HL-60/S4 (cell line): ENCODE data around the gene MIEN1.

Experiments used
- in situ Hi-C: fragments of 300-500 bp; cut with MboI; formaldehyde crosslinking; loops from 2 replicates; pipeline ENCODE4 v1.14.3; 2022; ENCODE audit warnings: low sequenced_read_pairs

The MIEN1 gene

DNA sequence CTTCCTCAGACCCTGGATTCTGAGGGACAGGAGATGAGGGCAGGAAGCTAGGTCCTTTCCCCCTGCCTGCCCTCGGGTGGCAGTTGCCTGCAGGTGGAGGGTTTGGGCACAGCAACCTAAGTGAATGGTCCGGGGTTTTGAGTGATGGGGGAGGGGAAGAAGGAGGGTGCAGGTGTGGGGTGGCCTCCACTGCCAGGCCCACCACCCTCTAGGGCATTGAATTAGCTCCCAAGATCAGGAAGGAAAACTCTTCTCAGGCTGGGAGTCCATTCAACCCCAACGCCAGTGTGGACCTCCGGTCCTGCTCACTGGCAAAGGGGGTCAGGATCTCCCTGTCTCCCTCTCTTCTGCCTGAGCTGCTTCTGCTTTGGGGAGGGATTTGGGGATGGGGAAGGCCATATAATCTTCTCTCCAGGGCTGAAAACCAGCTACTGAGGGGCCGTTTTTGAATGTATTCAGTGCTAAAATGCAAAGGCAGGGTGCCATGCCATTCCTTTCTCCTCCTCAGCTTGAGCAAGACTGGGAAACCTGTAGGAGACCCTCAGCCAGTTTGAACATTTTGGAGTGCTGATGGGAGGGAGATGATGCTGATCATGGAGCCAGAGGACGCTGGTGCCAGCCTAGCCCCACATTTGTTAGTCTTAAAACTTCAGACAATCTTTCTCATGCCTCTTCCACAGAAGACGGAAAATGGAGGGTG lies 26.2 kb upstream of the MIEN1 start:
- in situ Hi-C loops, result loop anchor here (10.0 kb wide), 1 partner anchor 122 kb away; the partner anchor contains the start of gene STARD3

- in situ Hi-C loops, result loop anchor here (10.0 kb wide), 1 partner anchor 121 kb away; the partner anchor contains the start of gene STARD3
These were observed 25.4 kb upstream of the MIEN1 start for GRCh38 chr17:39755554-39756379.

GRCh38 chr17:39754958-39755553 lies 24.7 kb upstream of the MIEN1 start:
- in situ Hi-C loops, result loop anchor here (10.0 kb wide), 1 partner anchor 120 kb away; the partner anchor contains the start of gene STARD3

DNA sequence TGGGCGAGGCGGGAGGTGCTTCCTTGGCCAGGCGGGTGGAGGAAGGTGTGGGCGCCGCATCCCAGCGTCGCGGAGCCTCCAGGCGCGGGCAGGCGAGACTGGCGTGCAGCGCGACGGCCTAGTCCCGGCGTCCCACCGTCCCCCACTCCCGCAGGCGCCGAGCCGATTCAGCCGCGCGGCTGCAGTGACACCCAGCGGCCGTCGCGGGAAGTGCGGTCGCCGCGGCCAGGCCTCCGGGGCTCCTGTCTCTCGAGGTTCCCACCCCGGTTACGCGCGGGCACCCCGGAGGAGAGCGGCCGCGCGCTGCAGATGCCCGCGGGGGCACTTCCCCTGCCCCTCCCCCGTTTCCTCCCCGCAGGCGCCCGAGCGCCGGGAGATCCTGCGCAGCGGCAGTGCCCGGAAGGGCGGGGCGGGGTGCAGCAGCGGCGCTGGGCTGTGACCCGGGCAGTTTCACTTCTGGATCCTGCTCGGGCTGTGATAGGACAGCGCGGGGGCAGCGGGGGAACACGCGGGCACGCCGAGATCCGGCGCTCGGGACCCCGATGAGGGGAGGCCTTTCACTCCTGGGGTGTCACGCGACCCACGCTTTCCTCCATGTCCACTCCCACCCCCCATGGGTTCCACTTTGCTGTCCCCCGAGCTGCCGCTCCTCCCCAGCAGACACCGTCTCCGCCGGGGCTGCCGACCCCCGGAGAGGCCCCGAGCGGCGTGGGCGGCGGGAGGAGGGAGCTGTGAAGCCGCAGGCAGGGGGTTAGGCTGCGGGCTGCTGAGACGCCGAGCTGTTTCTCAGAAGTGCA lies 24.0 kb upstream of the MIEN1 start:
- in situ Hi-C loops, result loop anchor here (10.0 kb wide), 1 partner anchor 120 kb away; the partner anchor contains the start of gene STARD3

GRCh38 chr17:39753514-39754160 lies 23.3 kb upstream of the MIEN1 start:
- in situ Hi-C loops, result loop anchor here (10.0 kb wide), 1 partner anchor 119 kb away; the partner anchor contains the start of gene STARD3

DNA sequence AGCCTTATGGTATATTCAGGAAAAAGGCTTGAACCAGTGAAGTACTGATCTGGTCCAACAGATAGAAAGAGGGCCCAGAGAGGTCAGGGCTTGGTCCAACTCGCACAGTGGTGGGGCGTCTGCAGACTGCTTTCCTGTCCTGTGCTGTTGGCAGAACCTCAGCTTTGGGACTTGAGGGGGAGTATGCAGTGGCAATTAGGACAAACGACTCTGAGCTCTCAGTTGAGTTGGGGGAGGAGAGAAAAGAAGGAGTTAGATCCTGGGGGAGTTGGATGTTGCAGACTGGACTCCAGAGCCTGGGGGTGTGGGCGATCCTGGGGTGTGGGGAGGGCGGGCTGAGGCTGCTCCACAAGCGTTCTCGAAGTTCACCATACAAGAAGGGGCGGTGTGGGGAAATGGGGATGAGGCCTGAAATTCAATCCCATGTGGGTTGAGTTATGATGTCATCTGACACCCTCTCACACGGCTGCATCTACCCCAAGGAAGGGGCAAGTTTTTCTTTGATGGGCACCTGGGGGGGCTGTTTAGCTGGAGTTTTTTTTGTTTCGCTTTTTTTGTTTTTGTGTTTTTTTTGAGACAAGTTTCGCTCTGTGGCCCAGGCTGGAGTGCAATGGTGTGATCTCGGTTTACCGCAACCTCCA lies 22.0 kb upstream of the MIEN1 start:
- in situ Hi-C loops, result loop anchor here (10.0 kb wide), 1 partner anchor 118 kb away; the partner anchor contains the start of gene STARD3

- in situ Hi-C loops, result loop anchor here (10.0 kb wide), 1 partner anchor 117 kb away; the partner anchor contains the start of gene STARD3
These were observed 21.3 kb upstream of the MIEN1 start for GRCh38 chr17:39751637-39752036.

GRCh38 chr17:39751016-39751543 lies 20.7 kb upstream of the MIEN1 start:
- in situ Hi-C loops, result loop anchor here (10.0 kb wide), 1 partner anchor 116 kb away; the partner anchor contains the start of gene STARD3

GRCh38 chr17:39750131-39751015 lies 20.0 kb upstream of the MIEN1 start:
- in situ Hi-C loops, result loop anchor here (10.0 kb wide), 1 partner anchor 116 kb away; the partner anchor contains the start of gene STARD3

- in situ Hi-C loops, result loop anchor here (10.0 kb wide), 1 partner anchor 64 kb away; the partner anchor contains the start of gene PGAP3
These were observed 18.2 kb upstream of the MIEN1 start for GRCh38 chr17:39748444-39749034.

DNA sequence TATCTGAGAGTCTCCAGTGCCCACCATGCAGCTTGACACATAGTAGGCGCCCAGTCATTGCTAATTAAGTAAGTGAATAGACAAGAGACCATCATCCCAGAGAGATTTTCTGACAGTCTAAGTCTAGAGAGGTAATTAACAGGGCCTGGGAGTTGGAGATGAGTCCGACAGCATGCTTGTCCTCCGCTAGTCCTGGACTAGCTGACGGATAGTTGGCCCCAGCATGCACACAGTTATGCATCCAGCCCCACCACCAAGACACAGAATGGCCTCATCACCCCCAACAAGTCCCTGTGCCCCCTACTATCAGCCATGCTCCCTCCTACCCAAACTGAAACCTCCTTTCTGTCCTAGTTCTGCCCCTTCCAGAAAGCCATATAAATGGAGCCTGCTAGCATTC lies 17.4 kb upstream of the MIEN1 start:
- in situ Hi-C loops, result loop anchor here (10.0 kb wide), 1 partner anchor 63 kb away; the partner anchor contains the start of gene PGAP3

DNA sequence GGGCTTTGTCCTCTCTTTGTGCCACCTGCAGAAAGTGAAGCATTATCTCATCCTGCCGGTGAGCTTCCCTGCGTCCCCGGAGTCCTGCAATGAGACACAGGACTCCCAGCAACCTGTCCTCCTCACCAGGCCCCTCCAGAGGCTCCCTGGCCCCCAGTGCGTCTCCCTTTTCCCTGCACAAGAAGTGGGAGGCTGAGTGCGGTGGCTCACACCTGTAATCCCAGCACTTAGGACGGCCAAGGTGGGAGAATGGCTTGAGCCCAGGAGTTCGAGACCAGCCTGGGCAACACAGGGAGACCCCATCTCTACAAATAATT lies 15.8 kb upstream of the MIEN1 start:
- in situ Hi-C loops, result loop anchor here (10.0 kb wide), 1 partner anchor 61 kb away; the partner anchor contains the start of gene PGAP3

DNA sequence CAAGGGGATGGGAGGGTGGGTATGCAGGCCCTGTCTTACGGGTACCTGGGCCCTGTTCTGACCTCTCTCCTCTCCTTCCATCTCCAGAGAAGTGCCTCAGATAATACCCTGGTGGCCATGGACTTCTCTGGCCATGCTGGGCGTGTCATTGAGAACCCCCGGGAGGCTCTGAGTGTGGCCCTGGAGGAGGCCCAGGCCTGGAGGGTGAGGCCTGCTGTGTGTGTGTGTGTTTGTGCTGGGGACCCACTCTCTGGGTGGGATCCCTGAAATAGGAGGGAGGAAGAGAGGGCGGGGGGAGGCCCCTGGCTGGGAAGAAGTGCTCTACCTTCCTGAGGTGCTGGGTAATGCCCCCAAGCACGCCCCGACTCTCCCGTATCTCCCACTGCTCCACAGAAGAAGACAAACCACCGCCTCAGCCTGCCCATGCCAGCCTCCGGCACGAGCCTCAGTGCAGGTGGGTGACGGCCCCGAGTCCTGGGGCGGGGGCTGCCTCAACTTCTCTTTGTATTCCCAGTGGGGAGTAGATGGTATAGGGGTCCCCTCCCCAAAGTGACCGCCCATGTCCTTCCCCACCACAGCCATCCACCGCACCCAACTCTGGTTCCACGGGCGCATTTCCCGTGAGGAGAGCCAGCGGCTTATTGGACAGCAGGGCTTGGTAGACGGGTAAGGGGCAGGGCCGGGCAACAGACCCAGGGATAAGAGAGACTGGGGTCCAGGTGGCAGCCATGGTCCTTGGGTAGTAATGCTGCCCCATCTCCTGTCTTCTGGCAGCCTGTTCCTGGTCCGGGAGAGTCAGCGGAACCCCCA lies 15.2 kb upstream of the MIEN1 start:
- in situ Hi-C loops, result loop anchor here (10.0 kb wide), 1 partner anchor 61 kb away; the partner anchor contains the start of gene PGAP3

- in situ Hi-C loops, result loop anchor here (10.0 kb wide), 1 partner anchor 60 kb away; the partner anchor contains the start of gene PGAP3
These were observed 14.5 kb upstream of the MIEN1 start for GRCh38 chr17:39744836-39745215.

GRCh38 chr17:39744075-39744835 lies 13.9 kb upstream of the MIEN1 start:
- in situ Hi-C loops, result loop anchor here (10.0 kb wide), 1 partner anchor 59 kb away; the partner anchor contains the start of gene PGAP3
